ENCODE measurements around the gene CRB3. TPM values are rescaled to one million over a fixed set of nuclear protein-coding genes. Genes with fewer than 3 reads are reported as not detected.

Gene CRB3
- total RNA-seq, 4 donors from 2014 or later, result 1.8 to 2.7 (median 2.4) TPM; not detected in 1

DNA sequence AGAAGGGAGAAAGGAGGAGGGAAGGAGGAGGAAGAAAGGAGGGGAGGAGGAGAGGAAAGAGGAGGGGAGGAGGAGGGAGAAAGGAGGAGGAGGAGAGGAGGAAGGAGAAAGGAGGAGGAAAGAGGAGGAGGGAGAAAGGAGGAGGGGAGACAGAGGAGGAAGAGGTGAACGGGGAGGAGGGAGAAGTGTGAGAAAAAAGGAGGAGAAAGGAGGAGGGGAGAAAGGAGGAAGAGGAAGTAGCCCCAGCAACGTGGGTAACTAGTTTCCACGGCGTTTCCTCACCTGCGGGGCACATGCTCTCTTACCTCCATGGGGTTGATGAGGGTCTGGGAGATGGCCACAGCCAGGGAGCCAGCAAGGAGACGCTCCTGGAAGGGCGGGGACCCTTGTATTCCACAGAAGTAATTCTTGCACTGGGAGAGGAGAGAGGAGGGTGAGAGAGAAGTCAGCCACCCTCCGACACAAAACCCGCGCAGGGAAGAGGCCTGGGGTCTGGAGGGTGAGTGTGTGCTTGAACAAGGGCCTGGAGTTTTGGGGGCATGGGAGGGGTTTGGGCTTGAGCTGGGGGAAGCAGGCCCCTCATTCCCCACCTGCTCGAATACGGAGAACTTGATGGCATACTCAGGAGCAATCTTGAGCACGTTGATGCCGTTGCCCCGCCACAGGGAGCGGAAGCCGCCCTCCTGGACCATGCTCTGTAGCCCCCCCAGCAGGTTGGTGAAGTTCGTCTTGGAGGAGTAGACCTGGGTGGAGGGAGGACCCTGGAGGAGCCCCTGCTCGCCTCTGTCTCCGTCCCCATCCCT is 34.5 kb upstream of the CRB3 start:
- no peak overlapping the region for H3K27ac ChIP-seq (replicated peaks in 1 of 4)
- no peak overlapping the region for H3K4me3 ChIP-seq
- no peak for TF ChIP-seq POLR2AphosphoS5 (IDR thresholded peaks at IDR 0.05)
- TF ChIP-seq EP300 (IDR thresholded peaks at IDR 0.05), result no peak
- no peak for TF ChIP-seq POLR2A (IDR thresholded peaks at IDR 0.05; ENCODE audit: low read depth)
- TF ChIP-seq, protein P1, sequence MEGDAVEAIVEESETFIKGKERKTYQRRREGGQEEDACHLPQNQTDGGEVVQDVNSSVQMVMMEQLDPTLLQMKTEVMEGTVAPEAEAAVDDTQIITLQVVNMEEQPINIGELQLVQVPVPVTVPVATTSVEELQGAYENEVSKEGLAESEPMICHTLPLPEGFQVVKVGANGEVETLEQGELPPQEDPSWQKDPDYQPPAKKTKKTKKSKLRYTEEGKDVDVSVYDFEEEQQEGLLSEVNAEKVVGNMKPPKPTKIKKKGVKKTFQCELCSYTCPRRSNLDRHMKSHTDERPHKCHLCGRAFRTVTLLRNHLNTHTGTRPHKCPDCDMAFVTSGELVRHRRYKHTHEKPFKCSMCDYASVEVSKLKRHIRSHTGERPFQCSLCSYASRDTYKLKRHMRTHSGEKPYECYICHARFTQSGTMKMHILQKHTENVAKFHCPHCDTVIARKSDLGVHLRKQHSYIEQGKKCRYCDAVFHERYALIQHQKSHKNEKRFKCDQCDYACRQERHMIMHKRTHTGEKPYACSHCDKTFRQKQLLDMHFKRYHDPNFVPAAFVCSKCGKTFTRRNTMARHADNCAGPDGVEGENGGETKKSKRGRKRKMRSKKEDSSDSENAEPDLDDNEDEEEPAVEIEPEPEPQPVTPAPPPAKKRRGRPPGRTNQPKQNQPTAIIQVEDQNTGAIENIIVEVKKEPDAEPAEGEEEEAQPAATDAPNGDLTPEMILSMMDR (IDR thresholded peaks at IDR 0.05), result no peak
- DNase-seq (ENCODE audit: extremely low spot score), result no peak
- peaks cover 0 to 10% (median 3%) of the 10 kb centered on the region in 4 donors for H3K36me3 ChIP-seq
- H3K27me3 ChIP-seq, result no peaks in the 10 kb centered on the region
- WGBS, result 71% methylated on average over 19 of the region's 20 CpGs
- intact Hi-C loops (cut with DNase I), result no loop called here
- no peaks in the 10 kb centered on the region for H3K9me3 ChIP-seq
- peaks cover 4 to 7% (median 6%) of the 10 kb centered on the region in 4 donors for H3K4me1 ChIP-seq

DNA sequence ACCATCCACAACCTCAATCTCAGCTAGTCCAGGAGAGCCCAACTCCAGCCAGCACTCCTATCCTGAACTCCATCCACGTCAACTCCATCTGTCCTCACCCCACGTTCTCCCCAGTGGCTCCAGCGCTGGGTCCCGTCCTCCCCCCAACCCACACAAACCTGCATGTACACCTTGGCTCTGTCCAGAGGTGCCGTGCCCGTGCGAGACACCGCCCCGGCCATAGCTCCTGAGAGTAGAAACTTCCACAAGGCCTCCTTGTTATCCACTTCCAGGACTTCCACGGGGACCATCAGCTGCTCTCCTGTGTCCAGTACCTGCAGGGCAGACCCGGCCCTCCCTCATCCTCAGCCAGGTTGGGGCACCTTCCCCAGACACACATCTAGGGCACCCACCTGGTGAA is 32.2 kb upstream of the CRB3 start:
- Histone ChIP-seq H3K27ac (replicated peaks in 1 of 4) (no peak overlapping the region), H3K36me3 (peaks cover 0 to 18% (median 3%) of the 10 kb centered on the region in 4 donors), H3K4me3 (no peak overlapping the region), H3K27me3 (no peaks in the 10 kb centered on the region), H3K9me3 (no peaks in the 10 kb centered on the region), H3K4me1 (no peaks in the 10 kb centered on the region)
- WGBS, result 91% methylated on average over 11 of the region's 11 CpGs
- DNase-seq (ENCODE audit: extremely low spot score), result no peak
- intact Hi-C loops (cut with DNase I), result no loop called here
- TF ChIP-seq, protein P1 (IDR thresholded peaks at IDR 0.05), result no peak
- no peak for TF ChIP-seq POLR2A (IDR thresholded peaks at IDR 0.05; ENCODE audit: low read depth)
- no peak for TF ChIP-seq EP300 (IDR thresholded peaks at IDR 0.05)
- TF ChIP-seq POLR2AphosphoS5 (IDR thresholded peaks at IDR 0.05), result no peak

DNA sequence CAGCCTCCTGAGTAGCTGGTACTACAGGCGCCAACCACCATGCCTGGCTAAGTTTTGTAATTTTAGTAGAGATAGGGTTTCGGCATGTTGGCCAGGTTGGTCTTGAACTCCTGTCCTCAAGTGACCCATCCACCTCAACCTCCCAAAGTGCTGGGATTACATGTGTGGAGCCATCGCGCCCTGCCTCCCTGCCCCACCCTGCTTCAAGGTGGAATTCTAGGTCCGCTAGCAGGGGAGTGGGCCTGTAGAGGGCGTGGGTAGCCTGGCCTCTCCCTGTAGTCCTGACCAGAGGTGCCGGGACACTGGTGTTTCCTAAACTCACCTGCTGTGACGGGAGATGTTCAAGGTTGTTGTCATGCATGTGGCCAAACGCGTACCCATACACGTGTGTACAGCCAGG is 30.9 kb upstream of the CRB3 start:
- no peak overlapping the region for H3K4me3 ChIP-seq
- no peak for DNase-seq (ENCODE audit: extremely low spot score)
- H3K36me3 ChIP-seq, result peaks cover 0 to 18% (median 3%) of the 10 kb centered on the region in 4 donors
- no peaks in the 10 kb centered on the region for H3K27me3 ChIP-seq
- H3K27ac ChIP-seq (replicated peaks in 1 of 4), result no peak overlapping the region
- WGBS, result 85% methylated on average over 11 of the region's 11 CpGs
- no peaks in the 10 kb centered on the region for H3K4me1 ChIP-seq
- no peak for TF ChIP-seq POLR2A (IDR thresholded peaks at IDR 0.05; ENCODE audit: low read depth)
- TF ChIP-seq, protein P1 (IDR thresholded peaks at IDR 0.05), result no peak
- TF ChIP-seq POLR2AphosphoS5 (IDR thresholded peaks at IDR 0.05), result no peak
- no peak for TF ChIP-seq EP300 (IDR thresholded peaks at IDR 0.05)
- H3K9me3 ChIP-seq, result no peaks in the 10 kb centered on the region
- intact Hi-C loops (cut with DNase I), result no loop called here

DNA sequence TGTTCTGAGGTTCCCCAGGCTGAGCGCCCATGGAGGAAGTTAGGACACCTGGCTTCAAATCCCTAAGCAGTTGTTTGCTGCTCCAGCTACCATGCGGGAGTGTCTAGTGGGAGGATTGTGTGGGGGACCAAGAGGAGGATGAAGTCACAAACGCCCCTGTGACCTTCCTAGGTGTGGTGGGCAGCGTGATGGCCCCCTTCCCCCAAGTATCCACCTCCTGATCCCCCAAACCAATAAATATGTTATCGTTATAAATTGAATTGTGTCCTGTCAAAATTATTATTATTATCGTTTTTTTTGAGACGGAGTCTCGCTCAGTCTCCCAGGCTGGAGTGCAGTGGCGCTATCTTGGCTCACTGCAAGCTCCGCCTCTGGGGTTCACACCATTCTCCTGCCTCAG is 30.4 kb upstream of the CRB3 start, which contains the start of gene SLC25A41:
TSS of gene SLC25A41 (minus strand) at position 101 of the 400 bp plus-strand sequence. CDS start at position 31, 70 bp downstream.
- WGBS, result 93% methylated on average over 10 of the region's 10 CpGs
- Histone ChIP-seq H3K4me3 (no peak within 1 kb of the TSS), H3K36me3 (peaks cover 0 to 18% (median 3%) of the 10 kb centered on the region in 4 donors), H3K27ac (replicated peaks in 1 of 4) (no peak within 1 kb of the TSS), H3K27me3 (no peaks in the 10 kb centered on the region), H3K9me3 (no peaks in the 10 kb centered on the region), H3K4me1 (no peaks in the 10 kb centered on the region)
- intact Hi-C loops (cut with DNase I), result no loop called here
- no peak for DNase-seq (ENCODE audit: extremely low spot score)
- no peak for TF ChIP-seq POLR2A (IDR thresholded peaks at IDR 0.05; ENCODE audit: low read depth)
- TF ChIP-seq, protein P1 (IDR thresholded peaks at IDR 0.05), result no peak
- TF ChIP-seq EP300 (IDR thresholded peaks at IDR 0.05), result no peak
- no peak for TF ChIP-seq POLR2AphosphoS5 (IDR thresholded peaks at IDR 0.05)

Measured in esophagus muscularis mucosa (tissue), 4 donors.